NCI-H2171 treated with DMSO at 0.1 percent for 48 hours (cell line): ENCODE data around the gene MYCBP2.
"Not testable (repeated sequence)": the region's sequence is repeated elsewhere in the genome, so short reads cannot be mapped to it uniquely, and the experiment has no call there.

Experiments used
- DNase-seq: peaks from one replicate; lab custom pipeline; 2025; lab: John Stamatoyannopoulos, UW

The MYCBP2 gene

DNA sequence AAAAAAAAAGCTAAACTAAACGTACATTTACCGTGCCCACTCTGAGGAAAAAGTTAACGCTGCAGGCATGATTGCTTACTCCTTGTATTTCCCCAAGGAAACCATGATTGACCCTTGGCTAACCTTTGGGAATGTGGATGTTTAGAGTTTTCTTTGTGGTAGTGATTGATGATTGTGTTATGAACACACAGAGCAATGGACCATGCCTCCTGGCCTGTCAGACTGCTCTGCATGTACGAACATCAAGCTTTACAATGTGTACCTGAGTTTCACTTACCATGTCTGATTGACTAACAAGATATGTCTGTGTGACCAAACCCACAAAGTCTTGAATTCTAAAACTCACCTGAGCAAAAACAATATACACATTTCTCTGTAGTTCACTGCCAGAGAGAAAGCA is 35.1 kb downstream of the MYCBP2 start:
- DNase-seq, result no peak

DNA sequence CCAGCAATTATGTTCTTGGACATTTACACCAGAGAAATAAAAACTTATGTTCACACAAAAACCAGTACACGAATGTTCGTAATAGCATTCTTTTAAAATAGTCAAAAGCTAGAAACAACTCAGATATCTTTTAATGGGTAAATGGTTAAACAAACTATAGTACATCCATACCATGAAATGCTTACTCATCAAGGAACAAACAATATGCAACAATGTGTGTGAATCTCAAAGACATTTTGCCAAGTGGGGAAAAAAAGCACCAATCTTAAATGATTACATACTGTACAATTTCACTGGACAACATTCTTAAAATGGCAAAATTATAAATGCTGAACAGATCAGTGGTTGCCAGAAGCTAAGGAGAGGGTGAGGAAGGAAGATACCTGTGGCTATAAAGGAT is 36.6 kb downstream of the MYCBP2 start:
- DNase-seq, result no peak

DNA sequence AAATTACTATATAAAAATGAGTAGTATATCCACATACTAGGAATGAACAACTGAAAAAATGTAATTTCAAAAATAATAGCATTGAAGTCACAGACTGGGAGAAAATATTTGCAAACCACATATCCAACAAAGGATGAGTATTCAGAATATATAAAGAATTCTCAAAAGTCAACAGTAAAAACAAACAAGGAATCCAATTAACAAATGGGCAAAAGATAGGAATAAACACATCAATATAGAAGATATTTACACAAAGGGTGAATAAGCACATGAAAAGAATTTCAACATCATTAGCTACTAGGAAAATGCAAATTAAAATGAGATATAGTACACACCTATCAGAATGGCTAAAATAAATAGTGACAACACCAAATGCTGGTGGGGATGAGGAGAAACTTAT is 37.0 kb downstream of the MYCBP2 start:
- DNase-seq, result no peak

DNA sequence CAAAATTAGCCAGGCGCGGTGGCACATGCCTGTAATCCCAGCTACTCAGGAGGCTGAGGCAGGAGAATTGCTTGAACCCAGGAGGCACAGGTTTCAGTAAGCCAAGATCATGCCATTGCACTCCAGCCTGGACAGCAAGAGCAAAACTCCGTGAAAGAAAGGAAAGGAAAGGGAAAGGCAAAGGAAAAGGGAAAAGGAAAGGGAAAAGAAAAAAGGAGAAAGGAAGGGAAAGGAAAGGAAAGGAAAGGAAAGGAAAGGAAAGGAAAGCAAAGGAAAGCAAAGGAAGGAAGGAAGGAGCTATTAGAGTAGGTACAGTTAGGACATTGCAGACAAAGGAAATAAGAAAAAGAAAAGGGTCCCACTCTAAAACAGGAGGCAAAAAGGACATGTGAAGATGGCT is 41.3 kb downstream of the MYCBP2 start:
- not testable (repeated sequence) for DNase-seq

DNA sequence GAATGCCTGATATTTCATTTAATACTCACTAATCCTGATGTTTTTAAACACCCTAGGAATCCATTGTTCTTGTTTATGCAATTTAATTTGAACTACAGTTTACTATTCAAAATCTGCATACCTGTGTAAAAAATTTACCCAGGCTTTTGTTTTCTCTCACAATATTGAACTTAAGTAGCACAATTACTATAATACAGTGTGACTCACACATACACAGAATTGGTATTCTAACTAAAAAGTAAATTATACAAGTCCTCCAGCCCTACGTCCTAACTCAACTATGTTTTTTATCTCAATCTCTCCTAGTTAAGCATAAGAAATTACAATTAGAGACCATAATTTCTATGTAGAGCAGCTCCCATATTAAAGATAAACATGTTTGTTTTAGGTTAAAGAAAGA is 41.8 kb downstream of the MYCBP2 start:
- DNase-seq, result no peak

DNA sequence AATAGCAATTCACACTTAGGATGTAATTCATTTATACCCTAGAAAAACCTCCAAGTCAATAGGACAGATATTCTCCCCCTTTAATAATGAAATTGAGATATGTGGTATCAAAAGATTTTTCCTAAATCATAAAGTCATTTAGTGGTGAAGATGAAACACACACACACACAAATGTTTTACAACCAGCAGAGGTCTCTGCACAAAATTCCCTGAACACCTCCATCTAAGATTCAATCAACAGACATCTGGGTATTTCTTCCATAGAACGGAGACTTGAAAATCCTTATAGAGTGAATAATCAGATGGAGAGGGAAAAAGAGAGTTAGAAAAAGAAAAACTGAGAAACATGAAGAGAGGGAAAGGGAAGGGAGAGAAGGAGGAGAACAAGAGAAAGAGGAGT is 52.8 kb downstream of the MYCBP2 start:
- DNase-seq, result no peak

DNA sequence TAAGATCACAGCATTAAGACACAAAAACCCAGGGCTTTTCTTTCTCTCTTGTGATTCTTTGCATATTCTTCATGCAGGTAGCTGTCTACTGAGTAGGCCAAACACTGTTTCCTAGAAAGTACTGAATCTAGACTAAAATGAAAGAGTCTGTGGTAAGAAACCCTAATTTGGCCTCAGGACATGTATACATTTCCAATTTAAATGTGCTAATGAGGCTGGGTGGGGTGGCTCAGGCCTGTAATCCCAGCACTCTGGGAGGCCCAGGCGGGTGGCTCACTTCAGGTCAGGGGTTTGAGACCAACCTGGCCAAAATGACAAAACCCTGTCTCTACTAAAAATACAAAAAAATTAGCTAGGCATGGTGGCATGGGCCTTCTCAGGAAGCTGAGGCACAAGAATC is 57.8 kb downstream of the MYCBP2 start:
- no peak for DNase-seq

DNA sequence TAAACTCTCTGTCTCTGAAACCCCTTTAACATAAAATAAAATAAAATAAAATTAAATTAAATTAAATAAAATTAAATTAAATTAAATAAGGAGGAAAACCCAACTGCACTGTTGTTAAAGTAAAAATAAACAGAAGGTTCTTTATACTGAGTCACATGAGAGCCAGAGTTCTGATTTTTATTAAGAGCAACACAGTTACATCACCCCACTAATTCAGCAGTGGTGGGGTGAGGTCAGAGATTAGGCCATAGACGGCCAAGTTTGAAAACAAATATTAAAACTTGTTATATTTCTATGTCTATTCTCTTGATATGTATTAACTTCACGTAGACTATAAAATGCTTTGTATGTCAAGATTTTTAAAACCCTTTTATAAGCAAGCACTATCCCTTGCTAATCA is 59.5 kb downstream of the MYCBP2 start:
- DNase-seq, result no peak

DNA sequence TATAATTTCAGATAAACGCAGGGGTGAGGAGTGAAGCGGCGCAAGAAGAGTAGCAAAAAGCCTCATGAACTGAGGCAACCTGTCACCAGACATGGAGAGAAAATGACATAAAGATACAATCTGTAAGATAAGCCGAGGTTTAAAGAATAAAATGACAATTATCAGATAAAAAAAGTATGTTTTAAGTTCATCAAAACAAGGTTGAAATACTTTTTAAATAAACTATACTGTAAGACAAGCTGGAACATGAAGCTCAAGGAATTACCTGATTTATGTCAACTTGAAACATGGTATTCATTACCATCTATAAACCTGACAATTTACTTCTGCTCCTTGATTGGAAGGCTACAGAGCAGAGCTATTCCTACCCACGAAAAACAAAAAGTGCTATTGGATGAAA is 61.6 kb downstream of the MYCBP2 start:
- no peak for DNase-seq

DNA sequence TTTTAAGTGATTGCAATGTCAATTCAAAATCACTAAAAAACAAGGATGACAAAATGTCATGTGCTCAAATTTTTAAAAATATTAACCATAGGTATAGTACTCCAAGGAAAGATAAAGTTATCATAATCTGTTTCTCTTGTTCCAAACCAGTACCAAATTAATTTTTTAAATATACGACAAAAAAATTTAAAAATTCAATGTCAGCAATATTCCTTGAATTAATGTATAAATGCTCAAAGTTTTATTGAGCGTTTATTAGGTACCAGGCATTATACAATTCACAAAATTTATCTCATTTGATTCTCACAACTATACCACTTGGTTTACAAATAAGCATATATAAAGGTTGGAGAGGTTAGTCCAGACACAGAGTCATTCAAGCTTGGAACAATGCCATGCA is 64.7 kb downstream of the MYCBP2 start:
- DNase-seq, result no peak

DNA sequence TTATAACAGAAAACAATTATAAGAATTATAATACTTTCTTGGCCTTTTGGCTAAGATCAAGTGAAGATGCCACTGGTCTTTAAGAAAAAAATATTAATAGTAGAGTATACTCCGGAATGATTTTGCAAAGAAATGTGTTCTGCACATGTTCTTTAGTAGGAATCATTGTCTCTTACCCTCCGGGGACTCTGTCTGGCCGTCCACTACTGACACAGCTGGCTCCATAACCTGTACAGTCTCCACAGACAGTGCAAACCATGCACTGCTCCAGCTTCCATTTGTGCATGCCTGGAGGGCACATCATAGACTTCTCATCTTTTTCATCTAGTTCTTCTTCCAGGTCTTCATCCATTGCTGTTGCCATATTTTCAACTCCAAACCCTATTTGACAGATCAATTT is 75.9 kb downstream of the MYCBP2 start:
- no peak for DNase-seq

DNA sequence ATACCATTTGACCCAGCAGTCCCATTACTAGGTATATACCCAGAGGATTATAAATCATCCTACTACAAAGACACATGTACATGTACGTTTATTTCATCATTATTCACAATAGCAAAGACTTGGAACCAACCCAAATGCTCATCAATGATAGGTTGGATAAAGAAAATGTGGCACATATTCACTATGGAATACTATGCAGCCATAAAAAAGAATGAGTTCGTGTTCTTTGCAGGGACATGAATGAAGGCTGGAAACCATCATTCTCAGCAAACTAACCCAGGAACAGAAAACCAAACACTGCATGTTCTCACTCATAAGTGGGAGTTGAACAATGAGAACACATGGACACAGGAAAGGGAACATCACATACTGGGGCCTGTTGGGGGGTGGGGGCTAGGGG is 81.7 kb downstream of the MYCBP2 start:
- DNase-seq, result not testable (repeated sequence)

DNA sequence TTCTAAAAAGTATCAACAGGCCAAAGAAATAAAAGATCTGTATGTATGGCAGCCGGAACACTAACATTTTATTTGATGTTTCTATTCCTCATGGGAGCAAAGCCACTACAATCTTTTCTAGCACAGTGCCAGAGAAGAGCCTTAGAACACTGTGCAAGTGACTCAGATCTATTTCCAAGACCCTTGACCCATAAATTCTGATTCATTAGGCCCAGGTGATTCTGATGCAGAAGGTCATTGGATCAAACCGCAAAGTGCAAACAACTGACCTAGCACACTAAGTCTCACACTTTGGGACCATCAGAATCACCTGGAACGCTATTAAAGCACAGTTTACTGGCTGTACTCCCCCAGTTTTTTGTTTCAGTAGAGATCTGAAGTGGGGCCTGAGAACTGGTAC is 87.6 kb downstream of the MYCBP2 start:
- DNase-seq, result no peak

DNA sequence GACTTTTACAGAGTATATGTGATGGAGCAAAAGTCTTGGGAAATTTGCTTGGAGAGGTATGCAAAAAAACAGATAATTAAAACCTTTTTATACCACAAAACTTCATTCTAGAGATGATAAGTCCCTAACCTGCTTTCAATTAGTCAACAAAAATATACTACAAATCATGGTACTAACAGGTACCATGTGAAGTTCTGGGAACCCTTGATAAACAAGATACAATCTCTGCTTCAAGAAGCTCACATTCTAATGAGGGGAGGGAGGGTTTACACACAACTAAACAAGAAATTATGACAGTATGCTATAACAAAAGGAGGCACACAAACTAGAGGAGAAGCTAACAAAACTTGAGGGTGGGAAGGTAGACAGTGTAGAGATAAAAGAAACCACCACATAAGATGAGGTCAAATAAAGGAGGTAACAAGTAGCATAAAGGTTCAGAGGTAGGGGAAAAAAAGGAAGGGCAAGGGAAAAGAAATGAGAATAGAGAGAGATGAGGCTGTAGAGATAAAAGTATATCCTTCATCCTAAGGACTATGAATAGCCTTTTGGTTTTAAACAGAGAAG is 91.4 kb downstream of the MYCBP2 start:
- DNase-seq, result no peak

DNA sequence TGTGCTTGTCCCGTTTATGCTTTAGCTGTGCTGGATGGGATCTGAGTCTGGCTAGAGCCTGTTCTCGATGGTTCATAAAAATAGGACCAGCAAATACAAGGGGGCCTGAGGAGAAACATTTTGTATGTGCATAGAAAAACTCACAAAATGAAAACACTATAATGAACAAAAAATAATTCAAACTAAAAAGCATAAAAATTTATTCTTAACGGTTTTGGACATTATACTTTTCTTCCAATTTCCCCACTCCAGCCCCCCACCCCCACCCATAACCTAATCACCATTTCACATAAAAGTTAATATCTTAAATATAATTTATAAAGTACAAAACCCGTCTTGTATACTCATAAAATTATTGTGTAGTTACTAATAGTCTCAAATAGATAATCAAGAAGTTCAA is 93.7 kb downstream of the MYCBP2 start:
- DNase-seq, result no peak

DNA sequence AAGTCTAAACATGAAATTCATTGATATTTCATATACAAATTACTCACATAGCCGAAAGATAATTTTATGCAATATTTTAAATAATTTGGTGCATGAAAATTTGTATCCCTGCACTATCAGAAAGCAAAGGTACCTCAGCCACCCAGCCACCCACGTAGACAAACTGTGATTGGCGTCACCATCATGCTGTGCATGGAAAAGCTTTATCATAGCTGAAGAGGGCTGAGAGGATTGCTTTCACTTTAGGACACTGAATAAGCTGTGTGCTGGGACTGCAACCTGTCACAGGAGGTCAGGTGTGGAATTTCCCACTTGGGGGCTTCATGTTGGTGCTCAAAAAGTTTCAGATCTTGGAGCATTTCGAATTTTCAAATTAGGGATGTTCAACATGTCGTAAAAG is 96.3 kb downstream of the MYCBP2 start:
- no peak for DNase-seq

DNA sequence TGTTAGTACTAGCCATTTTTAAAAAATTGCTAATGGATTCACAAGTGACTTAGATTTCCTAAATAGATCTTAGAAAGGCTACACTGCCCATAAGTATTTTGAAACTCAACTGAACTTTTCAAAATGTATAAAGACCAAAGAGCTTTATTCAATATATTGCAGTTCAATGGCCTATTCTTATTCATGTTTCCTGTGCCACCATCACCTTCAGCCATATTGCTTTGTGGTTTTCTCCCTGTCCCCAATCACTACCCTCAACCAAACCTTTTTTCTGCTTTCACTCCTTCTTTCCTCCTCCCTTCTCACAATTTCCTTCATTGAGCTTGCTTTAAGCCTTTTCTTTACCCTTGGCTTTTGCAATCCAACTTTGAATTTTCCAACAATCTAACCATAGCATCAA is 100.9 kb downstream of the MYCBP2 start:
- no peak for DNase-seq

DNA sequence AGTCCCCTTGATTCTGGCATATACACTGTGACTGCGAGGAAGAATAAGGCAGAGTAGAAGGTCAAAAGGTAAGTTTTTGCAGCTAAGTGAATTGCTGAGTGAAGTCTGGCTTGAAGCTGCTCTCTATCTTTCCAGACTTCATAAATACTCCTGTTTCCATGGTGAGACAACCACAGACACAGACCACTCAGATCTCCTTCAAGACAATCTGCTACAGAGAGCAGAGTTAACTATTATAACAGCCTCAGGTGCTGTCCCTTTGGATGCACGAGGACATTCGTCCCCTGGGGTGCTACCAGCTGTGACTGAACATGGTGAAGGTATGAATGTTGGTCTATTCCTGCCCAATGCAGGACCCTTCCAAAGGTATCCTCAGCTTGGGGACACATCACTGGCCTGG is 104.0 kb downstream of the MYCBP2 start:
- no peak for DNase-seq

DNA sequence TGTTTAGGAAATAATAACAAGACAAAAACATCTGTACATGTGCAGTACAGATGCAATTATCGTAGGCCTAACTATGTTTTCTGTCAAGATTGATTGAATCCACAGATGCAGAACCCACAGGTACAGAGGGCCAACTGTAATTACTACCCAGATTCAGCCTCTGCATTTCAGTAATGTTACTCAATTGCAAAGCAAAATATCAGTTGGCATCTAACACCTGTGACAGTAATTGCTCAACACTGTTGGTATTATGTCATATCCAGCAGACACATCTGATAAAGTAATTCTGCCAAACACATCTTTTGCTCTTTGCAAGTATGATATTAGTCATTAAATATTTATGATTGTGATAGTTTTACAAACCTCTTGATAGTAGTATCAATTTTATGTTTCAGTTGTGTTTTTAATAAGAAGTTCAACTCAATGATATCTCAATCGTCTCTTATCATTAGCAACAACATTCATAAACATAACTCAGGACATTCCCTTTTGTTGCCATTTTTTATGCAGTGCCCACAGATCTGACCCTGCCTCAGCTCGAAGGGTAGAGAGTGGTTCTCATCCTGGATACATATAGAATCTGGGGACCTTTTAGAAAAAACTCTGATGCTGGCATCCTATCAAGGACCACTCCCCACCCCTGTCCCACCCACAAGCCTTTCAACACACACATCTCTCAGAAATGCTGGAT is 104.7 kb downstream of the MYCBP2 start:
- peak; percentile 18 for DNase-seq

DNA sequence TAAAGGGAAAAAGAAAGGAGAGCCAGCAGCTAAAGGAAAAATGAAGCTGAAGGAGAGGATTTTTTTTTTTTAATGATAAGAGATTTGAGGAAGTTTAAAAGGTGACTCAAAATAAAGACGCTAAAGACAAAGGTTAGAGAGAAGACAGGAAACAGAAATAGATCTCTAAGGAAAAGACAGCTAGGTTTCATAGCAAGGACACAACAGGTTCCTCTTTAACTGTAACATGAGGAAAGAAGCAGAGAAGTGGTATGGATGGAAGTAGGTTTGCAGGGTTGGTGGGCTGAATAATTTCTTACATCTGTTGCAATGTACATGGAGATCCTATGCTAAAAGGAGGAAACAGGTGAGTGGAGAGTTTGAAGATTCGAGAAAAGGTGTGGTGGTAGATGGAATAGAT is 107.5 kb downstream of the MYCBP2 start:
- no peak for DNase-seq

DNA sequence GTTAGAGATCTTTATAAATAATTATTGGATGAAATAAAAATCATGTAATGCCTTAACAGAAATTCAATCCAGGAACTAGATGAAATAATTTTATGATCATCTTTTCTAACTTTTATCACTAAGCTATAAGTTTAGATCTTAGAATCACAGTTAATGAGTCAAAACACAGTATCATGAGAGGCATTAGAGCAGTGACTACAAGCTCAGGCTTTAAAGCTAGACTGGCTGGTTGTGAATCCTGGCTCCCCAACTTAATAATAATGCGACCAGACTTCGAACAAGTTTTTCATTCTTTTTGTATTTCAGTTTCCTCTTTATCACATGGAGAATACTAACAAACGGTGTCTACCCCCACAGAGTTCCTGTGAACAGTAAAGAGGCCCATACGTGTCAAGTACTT is 108.6 kb downstream of the MYCBP2 start:
- DNase-seq, result no peak

DNA sequence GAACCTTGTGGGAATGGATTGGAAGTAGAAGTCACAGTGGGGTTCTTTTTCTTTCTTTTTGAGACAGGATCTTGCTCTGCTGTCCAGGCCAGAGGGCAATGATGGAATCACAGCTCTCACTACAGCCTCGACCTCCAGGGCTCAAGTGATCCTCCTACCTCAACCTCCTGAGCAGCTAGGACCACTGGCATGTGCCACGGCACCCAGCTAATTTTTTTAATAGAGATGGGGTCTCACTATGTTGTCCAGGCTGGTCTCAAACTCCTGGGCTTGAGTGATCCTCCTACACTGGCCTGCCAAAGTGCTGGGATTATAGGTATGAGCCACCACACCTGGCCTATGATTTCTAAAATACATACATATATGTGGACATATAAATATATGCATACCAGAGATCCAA is 111.4 kb downstream of the MYCBP2 start:
- no peak for DNase-seq

DNA sequence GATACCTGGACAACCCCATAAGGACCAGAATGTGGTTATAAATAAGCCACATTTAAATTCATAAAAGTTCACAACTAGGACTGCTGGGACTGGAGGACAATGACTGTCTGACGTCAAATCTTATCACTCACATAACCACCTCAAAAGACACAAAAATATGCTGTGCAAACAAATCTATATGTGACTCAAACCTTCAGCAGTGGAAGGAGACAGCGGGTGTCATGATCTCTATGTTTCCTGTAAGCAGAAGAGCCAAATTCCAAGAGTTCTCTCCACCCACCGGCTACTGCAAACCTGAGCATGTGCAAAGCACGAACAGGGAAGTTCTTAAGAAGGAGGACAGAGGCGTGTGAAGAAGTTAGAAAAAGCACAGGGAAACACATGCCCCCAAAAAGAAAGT is 113.2 kb downstream of the MYCBP2 start:
- DNase-seq, result no peak

DNA sequence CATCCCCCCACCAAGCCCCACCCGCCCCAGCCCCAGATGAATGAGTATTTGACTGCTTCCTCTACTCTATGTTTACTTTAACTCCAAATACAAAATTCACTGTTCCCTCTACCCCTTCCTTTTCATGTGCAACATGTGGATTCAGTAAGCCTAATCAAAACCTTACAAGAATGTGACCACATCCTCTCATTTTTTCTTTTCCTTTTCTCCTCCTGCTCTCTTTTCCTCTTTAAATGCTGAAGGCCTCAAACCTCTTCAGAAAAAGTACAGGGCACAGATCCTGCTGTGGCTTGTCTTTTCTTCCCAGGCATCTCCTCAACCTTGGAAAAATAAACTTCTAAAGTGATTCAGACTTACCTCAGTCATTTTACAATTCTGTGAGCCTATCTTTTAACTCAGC is 119.0 kb downstream of the MYCBP2 start:
- no peak for DNase-seq
